VCaP (cell line): ENCODE data around the gene SLC8A1.

ENCODE experiments used
- H3K27ac ChIP-seq: fragments of 450-650 bp; 2 replicates; pipeline ENCODE4 v1.5.1; 2017
- CTCF ChIP-seq: fragments of 450-650 bp; conservative IDR thresholded peaks from 2 replicates; pipeline ENCODE4 v1.5.1; 2017; ENCODE audit warnings: mild to moderate bottlenecking, moderate library complexity

Gene SLC8A1

DNA sequence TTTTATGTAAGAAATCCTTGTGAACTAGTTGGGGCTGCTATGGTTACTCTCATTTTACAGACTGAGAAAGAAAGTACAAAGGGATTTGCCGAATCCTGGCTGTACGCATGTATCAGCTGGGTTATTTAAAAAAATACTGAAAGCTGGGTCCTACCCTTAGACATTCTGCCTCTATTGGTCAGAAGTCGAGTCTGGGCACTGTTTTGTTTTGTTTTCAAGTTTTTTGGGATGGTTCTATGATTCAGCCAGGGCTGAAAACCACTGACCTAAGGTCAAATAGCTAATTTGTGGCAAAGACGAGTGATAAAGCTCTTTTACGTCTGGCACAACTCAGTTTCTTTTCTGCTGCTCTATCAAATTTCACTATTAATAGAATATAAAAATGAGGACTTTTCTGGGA is 5.9 kb upstream of the SLC8A1 start:
- H3K27ac ChIP-seq = no peak overlapping the region
- no peak for TF ChIP-seq CTCF

DNA sequence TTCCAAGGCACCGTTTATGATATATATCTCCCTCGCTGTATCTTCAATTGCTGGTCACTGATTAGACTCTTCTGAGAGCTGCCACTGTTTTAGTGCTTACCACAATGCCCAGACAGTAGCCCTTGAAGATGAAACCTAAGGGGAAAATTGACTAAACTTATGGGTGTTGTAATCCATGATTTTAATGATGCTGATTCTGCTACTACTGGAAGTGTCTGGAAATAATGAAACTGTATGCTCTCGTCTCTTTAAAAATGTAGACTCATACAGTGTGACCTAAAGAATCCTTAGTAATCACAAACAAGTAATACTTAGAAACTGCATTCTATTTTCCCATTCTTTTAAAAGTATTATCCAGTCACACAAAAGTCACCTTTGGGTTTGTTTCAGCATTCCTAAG is 5.5 kb upstream of the SLC8A1 start:
- H3K27ac ChIP-seq = no peak overlapping the region
- TF ChIP-seq CTCF = no peak

DNA sequence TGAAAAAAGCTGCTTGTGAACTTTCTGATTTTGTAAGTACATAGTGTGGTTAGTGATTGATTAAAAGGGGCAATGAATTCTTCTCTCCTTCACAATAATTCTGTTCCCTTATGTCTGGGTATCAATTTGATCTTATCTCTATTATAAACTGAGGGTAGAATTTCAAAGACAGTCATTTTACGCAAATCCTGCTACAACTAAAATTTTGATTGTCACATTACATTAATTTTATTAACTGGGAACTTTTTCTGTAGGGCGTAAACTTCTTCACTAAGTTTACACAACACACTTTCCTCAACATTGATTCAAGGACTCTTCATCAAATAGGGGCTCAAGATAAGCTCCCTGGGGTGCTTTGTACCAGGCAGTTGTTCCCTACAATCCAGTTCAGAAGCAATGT is 5.0 kb upstream of the SLC8A1 start:
- TF ChIP-seq CTCF = no peak
- no peak overlapping the region for H3K27ac ChIP-seq

GRCh38 chr2:40455661-40456060 is 3.8 kb upstream of the SLC8A1 start:
- H3K27ac ChIP-seq = no peak overlapping the region
- no peak for TF ChIP-seq CTCF

DNA sequence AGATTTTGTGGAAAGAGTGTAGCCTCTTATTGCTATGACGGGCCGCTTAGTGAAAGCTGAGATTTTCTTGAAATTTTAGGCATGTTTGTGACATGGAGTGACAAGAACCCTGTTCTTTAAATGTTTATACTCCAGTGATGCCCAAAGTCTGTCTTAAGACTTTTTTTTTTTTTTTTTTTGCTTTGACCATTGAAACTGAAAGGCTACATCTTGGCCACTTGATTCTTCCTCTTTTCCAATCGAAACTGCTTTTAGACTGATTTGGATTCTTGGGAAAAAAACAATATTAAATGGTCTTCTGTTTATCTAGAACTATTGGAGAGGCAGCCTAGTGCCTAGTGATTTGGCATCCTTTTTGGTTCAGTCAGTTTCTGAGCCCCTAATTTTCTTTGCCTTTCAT is 2.4 kb upstream of the SLC8A1 start:
- TF ChIP-seq CTCF = no peak
- no peak overlapping the region for H3K27ac ChIP-seq

DNA sequence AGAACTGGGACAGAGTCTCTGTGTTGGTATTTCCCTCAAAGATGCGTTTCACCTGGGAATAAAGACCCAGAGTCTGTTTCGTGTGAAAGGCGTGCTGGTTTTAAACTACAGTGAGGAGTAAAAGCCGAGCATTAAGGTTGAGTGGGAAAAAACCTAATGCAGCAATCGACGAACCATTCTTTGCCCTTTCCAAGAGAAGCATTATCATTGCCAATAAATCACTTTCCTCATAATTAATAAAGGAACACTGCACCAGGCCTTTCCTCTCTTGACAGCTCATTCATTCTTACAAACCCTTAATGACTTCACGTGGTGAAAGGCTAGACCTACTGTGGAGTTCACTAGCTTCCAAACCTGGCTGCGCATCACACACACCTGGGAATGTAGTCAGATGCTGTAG is 896 bp upstream of the SLC8A1 start:
- no peak for TF ChIP-seq CTCF
- H3K27ac ChIP-seq = no peak overlapping the region

- TF ChIP-seq CTCF = no peak
- H3K27ac ChIP-seq = no peak overlapping the region
Observed at GRCh38 chr2:40450796-40451430, 977 bp downstream of the SLC8A1 start.
